B cell (primary cell): ENCODE data around the gene SIRPB2. TPM values are rescaled to one million over a fixed set of nuclear protein-coding genes. Genes with fewer than 3 reads are reported as not detected.

Source experiments
- ATAC-seq: fragments of 200-7000 bp; cut with Tn5 transposase; one replicate; pipeline ENCODE4 v1.10.0; 2021; ENCODE audit warnings: low read depth, mild to moderate bottlenecking, moderate number of reproducible peaks, moderate library complexity
- CTCF ChIA-PET: fragments of 350-600 bp; sonication (Branson Sonifier 250); formaldehyde crosslinking; loops from one replicate; lab custom pipeline; 2021; ENCODE audit warnings: antibody characterized with exemption, inconsistent platforms; lab: Charles Lee
- POLR2A ChIA-PET: fragments of 350-600 bp; sonication (Branson Sonifier 250); formaldehyde crosslinking; loops from one replicate; lab custom pipeline; 2021; ENCODE audit warnings: antibody characterized with exemption; lab: Charles Lee
- DNase-seq: peaks from one replicate; pipeline ENCODE4 v3.0.0; 2013
- H2AFZ ChIP-seq: 2 replicates; pipeline ENCODE4 v1.6.1; 2012; ENCODE audit warnings: mild to moderate bottlenecking, low read depth, low read length; ENCODE audit not compliant: insufficient read depth, poor library complexity, severe bottlenecking
- H3K27ac ChIP-seq, 2 donors: 1 replicate in 1 of 2; 2 replicates in 1 of 2; pipeline ENCODE4 v1.5.1; 2012 to 2013; ENCODE audit warnings: low read length in 2 of 2, mild to moderate bottlenecking in 2 of 2, moderate library complexity in 1 of 2
- H3K27me3 ChIP-seq, 4 experiments: fragments of 200-600 bp in 1 of 4; sonication (generic) in 1 of 4; replicated peaks in 1 of 4; 1 replicate in 2 of 4; 2 replicates in 2 of 4; pipeline versions ENCODE4 v1.6.1 to v1.7.0; 2013 to 2016; ENCODE audit warnings: low read length in 3 of 4, mild to moderate bottlenecking in 2 of 4, mixed read lengths in 1 of 4, moderate library complexity in 1 of 4; ENCODE audit not compliant: insufficient read depth in 4 of 4, control insufficient read depth in 3 of 4; ENCODE audit errors: control extremely low read depth in 1 of 4
- H3K36me3 ChIP-seq, 2 experiments: replicated peaks in 1 of 2; 1 replicate in 1 of 2; 2 replicates in 1 of 2; pipeline versions ENCODE4 v1.6.1 to v1.7.1; 2013; ENCODE audit warnings: low read length in 1 of 2; ENCODE audit not compliant: insufficient read depth in 2 of 2, control insufficient read depth in 1 of 2; ENCODE audit errors: control extremely low read depth in 1 of 2, extremely low read depth in 1 of 2
- H3K4me1 ChIP-seq, 2 donors: fragments of 200-600 bp in 1 of 2; sonication (generic) in 1 of 2; 1 replicate in 1 of 2; 2 replicates in 1 of 2; pipeline versions ENCODE4 v1.5.1 to v1.6.1; 2013 to 2017; ENCODE audit warnings: low read length in 2 of 2; ENCODE audit not compliant: control insufficient read depth in 2 of 2, insufficient read depth in 2 of 2
- H3K4me2 ChIP-seq: replicated peaks from 2 replicates; pipeline ENCODE3; 2012; ENCODE audit warnings: mild to moderate bottlenecking, low read depth, low read length; ENCODE audit not compliant: poor library complexity, severe bottlenecking
- H3K4me3 ChIP-seq, 5 experiments: fragments of 200-600 bp in 1 of 5; sonication (generic) in 1 of 5; 1 replicate in 3 of 5; 2 replicates in 2 of 5; pipeline versions ENCODE4 v1.5.1 to v1.7.0; 2011 to 2016; ENCODE audit warnings: low read length in 4 of 5, mild to moderate bottlenecking in 4 of 5, low read depth in 2 of 5, control low read depth in 1 of 5, moderate library complexity in 1 of 5; ENCODE audit not compliant: insufficient read depth in 1 of 5; ENCODE audit errors: control extremely low read depth in 1 of 5, extremely low read depth in 1 of 5
- H3K79me2 ChIP-seq: fragments of 200-600 bp; sonication (generic); one replicate; pipeline ENCODE4 v1.6.0; 2016; ENCODE audit warnings: low read length; ENCODE audit not compliant: control insufficient read depth, insufficient read depth
- H3K9ac ChIP-seq: fragments of 200-600 bp; sonication (generic); 2 replicates; pipeline ENCODE4 v1.6.1; 2017; ENCODE audit warnings: mild to moderate bottlenecking, low read length, moderate library complexity
- H3K9me3 ChIP-seq, 3 donors: one replicate each; pipeline versions ENCODE4 v1.6.1 to v1.7.1; 2013; ENCODE audit warnings: low read length in 2 of 3; ENCODE audit not compliant: control insufficient read depth in 2 of 3, insufficient read depth in 1 of 3; ENCODE audit errors: control extremely low read depth in 1 of 3
- H4K20me1 ChIP-seq: 2 replicates; pipeline ENCODE4 v1.6.0; 2012; ENCODE audit warnings: mild to moderate bottlenecking, low read length; ENCODE audit not compliant: insufficient read depth, control insufficient read depth, poor library complexity, severe bottlenecking
- H3K27ac Mint-ChIP-seq: one replicate; pipeline ENCODE4 v1.8.0; 2021; ENCODE audit warnings: mixed read lengths
- H3K27me3 Mint-ChIP-seq: one replicate; pipeline ENCODE4 v1.8.0; 2021; ENCODE audit warnings: mixed read lengths
- H3K4me1 Mint-ChIP-seq: one replicate; pipeline ENCODE4 v1.8.0; 2021; ENCODE audit warnings: mixed read lengths
- H3K4me3 Mint-ChIP-seq: one replicate; pipeline ENCODE4 v1.8.0; 2021; ENCODE audit warnings: mixed read lengths
- H3K9me3 Mint-ChIP-seq: one replicate; pipeline ENCODE4 v1.8.0; 2022; ENCODE audit warnings: mixed read lengths; ENCODE audit not compliant: insufficient read depth
- EZH2 ChIP-seq: IDR thresholded peaks from 2 replicates; pipeline ENCODE4 v1.6.1; 2012; ENCODE audit warnings: borderline replicate concordance, low read depth, mild to moderate bottlenecking, moderate library complexity, low read length; ENCODE audit not compliant: insufficient read depth, poor library complexity, severe bottlenecking
- WGBS: methylation state at CpG from one replicate; pipeline ENCODE4 v1.1.5; 2013; ENCODE audit warnings: missing lambda C conversion rate; ENCODE audit not compliant: insufficient coverage; 5-methylcytosine and 5-hydroxymethylcytosine counted together
- intact Hi-C: fragments of 100-400 bp; cut with micrococcal nuclease; formaldehyde crosslinking; loops from one replicate; pipeline ENCODE4 v1.10.0; 2022
- polyA plus RNA-seq: library from polyadenylated mRNA; depleted of rRNA; stranded (reverse); fragments of >200 nt; gene quantifications from 2 replicates; pipeline ENCODE4 v1.2.3, GENCODE V29; 2012
- total RNA-seq, 2 donors: library from RNA; stranded (reverse); fragments of 120-200 nt in 1 of 2; gene quantifications; 1 replicate in 1 of 2; 2 replicates in 1 of 2; pipeline versions ENCODE4 v1.2.3 to v1.2.4, GENCODE V29; 2013 to 2022
- TF ChIP-seq, protein P1 (sequence below): fragments of 200-600 bp; IDR thresholded peaks from one replicate; pipeline ENCODE4 v1.8.0; 2022; ENCODE audit warnings: antibody characterized with exemption, mild to moderate bottlenecking

SIRPB2 gene
- total and polyA plus RNA-seq, 2 donors (not counting 1 experiment from before 2014, with no cell fraction given): 0.51 TPM; not detected in 1

DNA sequence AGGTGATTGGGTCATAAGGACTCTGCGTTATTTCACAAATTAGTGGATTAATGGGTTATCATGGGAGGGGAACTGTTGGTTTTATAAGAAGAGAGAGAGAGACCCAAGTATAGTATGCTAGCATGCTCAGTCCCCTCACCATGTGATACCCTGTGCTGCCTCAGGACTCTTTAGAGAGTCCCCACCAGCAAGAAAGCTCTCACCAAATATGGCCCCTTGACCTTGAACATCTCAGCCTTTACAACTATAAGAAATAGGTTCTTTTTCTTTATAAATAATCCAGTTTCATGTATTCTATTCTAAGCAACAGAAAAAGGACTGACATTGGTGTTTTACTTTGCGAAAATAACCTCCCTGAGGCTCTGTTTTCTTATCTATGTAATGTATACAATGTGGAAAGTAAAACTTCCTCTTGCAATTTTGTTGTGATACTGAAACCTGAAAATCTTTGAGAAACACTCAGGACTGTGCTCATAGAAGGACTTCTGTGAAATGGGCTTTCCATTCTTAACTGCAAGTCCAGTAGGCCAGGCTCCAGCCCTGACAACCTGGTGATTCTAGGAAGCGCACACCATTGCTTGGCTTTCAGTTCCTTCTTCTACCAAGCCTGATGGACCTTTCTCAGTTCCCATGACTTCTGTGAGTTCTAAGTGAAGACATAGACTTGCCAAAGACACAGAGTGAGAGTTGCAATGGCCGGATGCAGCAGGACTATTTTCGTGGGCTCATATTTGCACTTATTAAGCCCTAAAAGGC lies 44.4 kb upstream of the SIRPB2 start:
- Mint-ChIP-seq H3K9me3 (no peaks in the 10 kb centered on the region), H3K4me3 (no peak overlapping the region), H3K4me1 (peaks cover 36% of the 10 kb centered on the region), H3K27ac (peak overlapping the region; percentile 51), H3K27me3 (no peaks in the 10 kb centered on the region)
- no peaks in the 10 kb centered on the region for H4K20me1 ChIP-seq
- no peak overlapping the region for H2AFZ ChIP-seq
- no peak overlapping the region for H3K9ac ChIP-seq
- TF ChIP-seq, protein P1, sequence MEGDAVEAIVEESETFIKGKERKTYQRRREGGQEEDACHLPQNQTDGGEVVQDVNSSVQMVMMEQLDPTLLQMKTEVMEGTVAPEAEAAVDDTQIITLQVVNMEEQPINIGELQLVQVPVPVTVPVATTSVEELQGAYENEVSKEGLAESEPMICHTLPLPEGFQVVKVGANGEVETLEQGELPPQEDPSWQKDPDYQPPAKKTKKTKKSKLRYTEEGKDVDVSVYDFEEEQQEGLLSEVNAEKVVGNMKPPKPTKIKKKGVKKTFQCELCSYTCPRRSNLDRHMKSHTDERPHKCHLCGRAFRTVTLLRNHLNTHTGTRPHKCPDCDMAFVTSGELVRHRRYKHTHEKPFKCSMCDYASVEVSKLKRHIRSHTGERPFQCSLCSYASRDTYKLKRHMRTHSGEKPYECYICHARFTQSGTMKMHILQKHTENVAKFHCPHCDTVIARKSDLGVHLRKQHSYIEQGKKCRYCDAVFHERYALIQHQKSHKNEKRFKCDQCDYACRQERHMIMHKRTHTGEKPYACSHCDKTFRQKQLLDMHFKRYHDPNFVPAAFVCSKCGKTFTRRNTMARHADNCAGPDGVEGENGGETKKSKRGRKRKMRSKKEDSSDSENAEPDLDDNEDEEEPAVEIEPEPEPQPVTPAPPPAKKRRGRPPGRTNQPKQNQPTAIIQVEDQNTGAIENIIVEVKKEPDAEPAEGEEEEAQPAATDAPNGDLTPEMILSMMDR: no peak
- no peak for TF ChIP-seq EZH2
- intact Hi-C loops: no loop called here
- no peaks in the 10 kb centered on the region for H3K27me3 ChIP-seq
- peaks cover 37 to 38% of the 10 kb centered on the region in 2 donors for H3K4me1 ChIP-seq
- ChIA-PET CTCF (no interaction called here), POLR2A (no interaction called here)
- H3K4me3 ChIP-seq: no peak overlapping the region
- ATAC-seq (peak; percentile 67), DNase-seq (peak; percentile 55)
- no peaks in the 10 kb centered on the region for H3K9me3 ChIP-seq
- peak overlapping the region; percentile 73 for H3K4me2 ChIP-seq
- no peaks in the 10 kb centered on the region for H3K79me2 ChIP-seq
- H3K27ac ChIP-seq: peak overlapping the region; percentile 5 to 57
- no peaks in the 10 kb centered on the region for H3K36me3 ChIP-seq
- WGBS: 14% methylated on average over 1 of the region's 5 CpGs

DNA sequence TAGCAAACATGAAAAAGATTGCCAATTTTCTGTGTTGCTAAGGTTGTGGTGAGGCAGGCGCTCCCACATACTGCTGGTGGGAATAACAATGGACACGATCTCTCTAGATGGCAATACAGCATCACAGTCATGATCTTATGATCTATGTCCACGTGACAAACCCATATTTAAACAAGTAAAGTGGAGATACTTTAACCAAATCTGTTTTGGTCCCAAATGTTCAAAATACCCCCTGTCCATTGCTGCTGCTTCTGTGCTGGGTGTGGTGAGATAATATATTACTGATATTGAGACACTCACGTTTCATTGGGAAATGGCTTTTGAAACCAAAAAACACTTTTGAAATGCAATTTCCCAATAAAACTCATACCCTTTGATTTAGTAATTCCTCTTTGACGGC lies 43.3 kb upstream of the SIRPB2 start:
- Histone ChIP-seq H3K4me2 (no peak overlapping the region), H3K4me3 (no peak overlapping the region), H3K27ac (no peak overlapping the region), H3K9me3 (no peaks in the 10 kb centered on the region), H4K20me1 (no peaks in the 10 kb centered on the region), H3K79me2 (no peaks in the 10 kb centered on the region), H2AFZ (no peak overlapping the region), H3K27me3 (no peaks in the 10 kb centered on the region), H3K36me3 (no peaks in the 10 kb centered on the region), H3K4me1 (peaks cover 37 to 38% of the 10 kb centered on the region in 2 donors), H3K9ac (no peak overlapping the region)
- no peak overlapping the region for H3K27ac Mint-ChIP-seq
- no peak for TF ChIP-seq EZH2
- TF ChIP-seq, protein P1: no peak
- DNase-seq (no peak), ATAC-seq (no peak)
- ChIA-PET POLR2A (no interaction called here), CTCF (no interaction called here)
- no peaks in the 10 kb centered on the region for H3K27me3 Mint-ChIP-seq
- no CpG with 5 or more reads among the region's 5 CpGs for WGBS
- no peak overlapping the region for H3K4me3 Mint-ChIP-seq
- intact Hi-C loops: no loop called here
- H3K9me3 Mint-ChIP-seq: no peaks in the 10 kb centered on the region
- H3K4me1 Mint-ChIP-seq: peaks cover 36% of the 10 kb centered on the region
